PC-9 (cell line): Measurements from ENCODE around the gene EFCAB11. TPM values are rescaled to one million over a fixed set of nuclear protein-coding genes. Genes with fewer than 3 reads are reported as not detected.

Experiments used
- BruUV-seq: library from RNA; stranded (reverse); fragments of 400-500 nt; replicated peaks from 2 replicates; lab custom pipeline; 2021; lab: Mats Ljungman, UMichigan
- CTCF ChIA-PET: fragments of 300-600 bp; sonication (Branson Sonifier 250); formaldehyde crosslinking; loops from one replicate; lab custom pipeline; 2022; ENCODE audit warnings: antibody characterized with exemption; lab: Charles Lee
- POLR2A ChIA-PET: fragments of 300-600 bp; sonication (Branson Sonifier 250); formaldehyde crosslinking; loops from one replicate; lab custom pipeline; 2022; ENCODE audit warnings: antibody characterized with exemption; ENCODE audit not compliant: unreplicated experiment; lab: Charles Lee
- DNase-seq, 2 experiments: peaks; one replicate each; pipeline versions ENCODE4 v3.0.0 to v3.0.0-alpha.2; 2015 to 2022; ENCODE audit warnings: mixed read lengths in 1 of 2
- H2AFZ ChIP-seq: fragments of 200-600 bp; sonication (generic); 2 replicates; pipeline ENCODE4 v1.8.1; 2017; ENCODE audit warnings: antibody characterized with exemption
- H3F3A ChIP-seq: fragments of 200-600 bp; sonication (generic); 2 replicates; pipeline ENCODE4 v1.8.1; 2017; ENCODE audit warnings: antibody characterized with exemption, mild to moderate bottlenecking, low read depth; ENCODE audit not compliant: insufficient read depth
- H3K27ac ChIP-seq: fragments of 200-600 bp; sonication (generic); 2 replicates; pipeline ENCODE4 v1.6.1; 2016; ENCODE audit warnings: mixed run types
- H3K27me3 ChIP-seq: fragments of 200-600 bp; sonication (generic); 2 replicates; pipeline ENCODE4 v1.6.1; 2016; ENCODE audit warnings: low read depth, mixed run types; ENCODE audit not compliant: insufficient read depth
- H3K36me3 ChIP-seq: fragments of 200-600 bp; sonication (generic); 2 replicates; pipeline ENCODE4 v1.6.1; 2016; ENCODE audit warnings: low read depth, mixed run types
- H3K4me1 ChIP-seq: fragments of 200-600 bp; sonication (generic); replicated peaks from 2 replicates; pipeline ENCODE4 v1.6.1; 2016; ENCODE audit warnings: mixed run types; ENCODE audit not compliant: insufficient read depth
- H3K4me2 ChIP-seq: fragments of 200-600 bp; sonication (generic); 2 replicates; pipeline ENCODE4 v1.6.1; 2017; ENCODE audit warnings: mixed run types
- H3K4me3 ChIP-seq: fragments of 200-600 bp; sonication (generic); 2 replicates; pipeline ENCODE4 v1.6.1; 2016; ENCODE audit warnings: mixed run types
- H3K79me2 ChIP-seq: fragments of 200-600 bp; sonication (generic); 2 replicates; pipeline ENCODE4 v1.6.1; 2017; ENCODE audit warnings: low read depth, mixed run types
- H3K9me2 ChIP-seq: fragments of 200-600 bp; sonication (generic); 2 replicates; pipeline ENCODE4 v1.8.1; 2017; ENCODE audit warnings: mild to moderate bottlenecking; ENCODE audit not compliant: insufficient read depth
- H3K9me3 ChIP-seq: fragments of 200-600 bp; sonication (generic); 2 replicates; pipeline ENCODE4 v1.8.1; 2016; ENCODE audit warnings: low read depth; ENCODE audit not compliant: insufficient read depth
- H4K20me1 ChIP-seq: fragments of 200-600 bp; sonication (generic); 2 replicates; pipeline ENCODE4 v1.8.1; 2017; ENCODE audit not compliant: insufficient read depth
- CTCF ChIP-seq: fragments of 200-600 bp; sonication (generic); conservative IDR thresholded peaks from 2 replicates; pipeline ENCODE4 v1.6.1; 2017; ENCODE audit warnings: mixed run types, antibody characterized with exemption, mild to moderate bottlenecking, moderate library complexity
- EZH2 ChIP-seq: fragments of 200-600 bp; sonication (generic); IDR thresholded peaks from 2 replicates; pipeline ENCODE4 v1.8.0; 2017; ENCODE audit warnings: antibody characterized with exemption, low read depth
- intact Hi-C: fragments of 100-400 bp; cut with micrococcal nuclease; formaldehyde crosslinking; loops from one replicate; pipeline ENCODE4 v1.10.0; 2022; ENCODE audit not compliant: unreplicated experiment
- total RNA-seq: library from RNA; stranded (reverse); gene quantifications from 2 replicates; pipeline ENCODE4 v1.2.3, GENCODE V29; 2021

Gene EFCAB11
- total RNA-seq, 1 experiment from 2014 or later: 8.4 TPM

GRCh38 chr14:89990218-89990617, 35.7 kb upstream of the EFCAB11 start:
- H3K9me2 ChIP-seq: no peaks in the 10 kb centered on the region
- H4K20me1 ChIP-seq: no peaks in the 10 kb centered on the region
- H3K79me2 ChIP-seq: no peaks in the 10 kb centered on the region
- TF ChIP-seq CTCF (no peak), EZH2 (no peak)
- POLR2A ChIA-PET: no interaction called here
- 0 out of 2 replicates have a peak, but pooled peaks cover 3% of the 10 kb centered on the region for H3K36me3 ChIP-seq
- no peak overlapping the region for H2AFZ ChIP-seq
- CTCF ChIA-PET: no interaction called here
- intact Hi-C loops: no loop called here
- H3K27ac ChIP-seq: no peak overlapping the region
- H3K4me2 ChIP-seq: no peak overlapping the region
- H3K4me3 ChIP-seq: no peak overlapping the region
- no peaks in the 10 kb centered on the region for H3F3A ChIP-seq
- DNase-seq: no peak
- no peaks in the 10 kb centered on the region for H3K27me3 ChIP-seq
- H3K4me1 ChIP-seq: no peaks in the 10 kb centered on the region
- no peaks in the 10 kb centered on the region for H3K9me3 ChIP-seq
- BruUV-seq: no TSS peak

- Histone ChIP-seq H3F3A (no peaks in the 10 kb centered on the region), H3K4me1 (no peaks in the 10 kb centered on the region), H3K4me2 (no peak overlapping the region), H3K36me3 (peaks cover under 1% of the 10 kb centered on the region; the same call in 1 of the 2 replicates), H3K9me2 (no peaks in the 10 kb centered on the region), H2AFZ (no peak overlapping the region), H3K9me3 (no peaks in the 10 kb centered on the region), H3K27me3 (no peaks in the 10 kb centered on the region), H4K20me1 (no peaks in the 10 kb centered on the region), H3K4me3 (no peak overlapping the region), H3K79me2 (no peaks in the 10 kb centered on the region), H3K27ac (no peak overlapping the region)
- ChIA-PET CTCF (no interaction called here), POLR2A (no interaction called here)
- no TSS peak for BruUV-seq
- intact Hi-C loops: no loop called here
- no peak for DNase-seq
- no peak for TF ChIP-seq CTCF
- no peak for TF ChIP-seq EZH2
Measured at GRCh38 chr14:89988787-89989186, 34.3 kb upstream of the EFCAB11 start.

- Histone ChIP-seq H3K79me2 (no peaks in the 10 kb centered on the region), H4K20me1 (no peaks in the 10 kb centered on the region), H3K4me1 (no peaks in the 10 kb centered on the region), H3K27me3 (no peaks in the 10 kb centered on the region), H2AFZ (no peak overlapping the region), H3K9me3 (no peaks in the 10 kb centered on the region), H3K27ac (no peak overlapping the region), H3K4me2 (no peak overlapping the region), H3K4me3 (no peak overlapping the region), H3K9me2 (no peaks in the 10 kb centered on the region), H3F3A (no peaks in the 10 kb centered on the region), H3K36me3 (no peaks in the 10 kb centered on the region; the same call in 1 of the 2 replicates)
- BruUV-seq: no TSS peak
- no peak for DNase-seq
- no peak for TF ChIP-seq CTCF
- TF ChIP-seq EZH2: no peak
- POLR2A ChIA-PET: no interaction called here
- intact Hi-C loops: no loop called here
- CTCF ChIA-PET: no interaction called here
Measured at GRCh38 chr14:89987161-89987475, 32.6 kb upstream of the EFCAB11 start.
